ENCODE data around the gene SH3BGRL. TPM values are rescaled to one million over a fixed set of nuclear protein-coding genes. Genes with fewer than 3 reads are reported as not detected.

SH3BGRL gene
- polyA plus RNA-seq, 1 experiment: 276 TPM

- no peak overlapping the region for H3K4me3 ChIP-seq (ENCODE audit: low read depth, low read length)
- POLR2A ChIA-PET: no interaction called here
- H3K27ac ChIP-seq (ENCODE audit: low read depth, low read length): no peak overlapping the region
- CTCF ChIA-PET: interaction anchor here (1.3 kb wide), 1 partner anchor 122 kb away, joined by 3 read pairs; no protein-coding TSS in a partner anchor
- DNase-seq (ENCODE audit: low read depth, low spot score): no peak
- no peaks in the 10 kb centered on the region for H3K9me3 ChIP-seq (ENCODE audit: control insufficient read depth, insufficient read depth, low read length)
- no peak for TF ChIP-seq CTCF (IDR thresholded peaks at IDR 0.05; ENCODE audit: low read depth, low read length)
- H3K27me3 ChIP-seq (ENCODE audit: control insufficient read depth, insufficient read depth, low read length): no peaks in the 10 kb centered on the region
These were observed 54.0 kb downstream of the SH3BGRL start for GRCh38 chrX:81255876-81256275.

GRCh38 chrX:81257817-81258216 lies 55.9 kb downstream of the SH3BGRL start:
- ChIA-PET POLR2A (interaction anchor here (1.1 kb wide), 1 partner anchor 56 kb away, joined by 5 read pairs; the partner anchor contains the start of genes HMGN5 and SH3BGRL), CTCF (no interaction called here)
- Histone ChIP-seq H3K9me3 (ENCODE audit: control insufficient read depth, insufficient read depth, low read length) (no peaks in the 10 kb centered on the region), H3K27ac (ENCODE audit: low read depth, low read length) (no peak overlapping the region), H3K27me3 (ENCODE audit: control insufficient read depth, insufficient read depth, low read length) (no peaks in the 10 kb centered on the region), H3K4me3 (ENCODE audit: low read depth, low read length) (no peak overlapping the region)
- no peak for TF ChIP-seq CTCF (IDR thresholded peaks at IDR 0.05; ENCODE audit: low read depth, low read length)
- no peak for DNase-seq (ENCODE audit: low read depth, low spot score)

GRCh38 chrX:81259020-81259713 lies 57.3 kb downstream of the SH3BGRL start:
- ChIA-PET POLR2A (interaction anchor here (1.1 kb wide), 1 partner anchor 57 kb away, joined by 5 read pairs; the partner anchor contains the start of genes HMGN5 and SH3BGRL), CTCF (interaction anchor here (1.0 kb wide), 1 partner anchor 63 kb away, joined by 6 read pairs; no protein-coding TSS in a partner anchor)
- DNase-seq (ENCODE audit: low read depth, low spot score): peak; percentile 30
- TF ChIP-seq CTCF (IDR thresholded peaks at IDR 0.05; ENCODE audit: low read depth, low read length): no peak
- Histone ChIP-seq H3K27me3 (ENCODE audit: control insufficient read depth, insufficient read depth, low read length) (no peaks in the 10 kb centered on the region), H3K27ac (ENCODE audit: low read depth, low read length) (peak overlapping the region; percentile 81), H3K9me3 (ENCODE audit: control insufficient read depth, insufficient read depth, low read length) (no peaks in the 10 kb centered on the region), H3K4me3 (ENCODE audit: low read depth, low read length) (peak overlapping the region; percentile 7; the same call in 1 of the 2 replicates)

GRCh38 chrX:81259714-81260395 lies 58.0 kb downstream of the SH3BGRL start:
- ChIA-PET CTCF (interaction anchor here (1.0 kb wide), 1 partner anchor 64 kb away, joined by 6 read pairs; no protein-coding TSS in a partner anchor), POLR2A (no interaction called here)
- Histone ChIP-seq H3K27me3 (ENCODE audit: control insufficient read depth, insufficient read depth, low read length) (no peaks in the 10 kb centered on the region), H3K4me3 (ENCODE audit: low read depth, low read length) (no peak overlapping the region), H3K27ac (ENCODE audit: low read depth, low read length) (peak overlapping the region; percentile 81), H3K9me3 (ENCODE audit: control insufficient read depth, insufficient read depth, low read length) (no peaks in the 10 kb centered on the region)
- no peak for TF ChIP-seq CTCF (IDR thresholded peaks at IDR 0.05; ENCODE audit: low read depth, low read length)
- DNase-seq (ENCODE audit: low read depth, low spot score): no peak

GRCh38 chrX:81261576-81261975 lies 59.7 kb downstream of the SH3BGRL start:
- POLR2A ChIA-PET: interaction anchor here (0.7 kb wide), 1 partner anchor 61 kb away, joined by 4 read pairs; no protein-coding TSS in a partner anchor
- CTCF ChIA-PET: no interaction called here
- H3K9me3 ChIP-seq (ENCODE audit: control insufficient read depth, insufficient read depth, low read length): no peaks in the 10 kb centered on the region
- no peak for DNase-seq (ENCODE audit: low read depth, low spot score)
- no peak overlapping the region for H3K27ac ChIP-seq (ENCODE audit: low read depth, low read length)
- TF ChIP-seq CTCF (IDR thresholded peaks at IDR 0.05; ENCODE audit: low read depth, low read length): no peak
- H3K4me3 ChIP-seq (ENCODE audit: low read depth, low read length): no peak overlapping the region
- no peaks in the 10 kb centered on the region for H3K27me3 ChIP-seq (ENCODE audit: control insufficient read depth, insufficient read depth, low read length)
